ENCODE measurements around the gene SURF4. TPM values are rescaled to one million over a fixed set of nuclear protein-coding genes. Genes with fewer than 3 reads are reported as not detected.

SURF4 gene
- total and polyA plus RNA-seq, 2 of the 13 experiments (the other 11 are each of a cell fraction or from before 2014, with no cell fraction given) = 220 to 265 TPM

DNA sequence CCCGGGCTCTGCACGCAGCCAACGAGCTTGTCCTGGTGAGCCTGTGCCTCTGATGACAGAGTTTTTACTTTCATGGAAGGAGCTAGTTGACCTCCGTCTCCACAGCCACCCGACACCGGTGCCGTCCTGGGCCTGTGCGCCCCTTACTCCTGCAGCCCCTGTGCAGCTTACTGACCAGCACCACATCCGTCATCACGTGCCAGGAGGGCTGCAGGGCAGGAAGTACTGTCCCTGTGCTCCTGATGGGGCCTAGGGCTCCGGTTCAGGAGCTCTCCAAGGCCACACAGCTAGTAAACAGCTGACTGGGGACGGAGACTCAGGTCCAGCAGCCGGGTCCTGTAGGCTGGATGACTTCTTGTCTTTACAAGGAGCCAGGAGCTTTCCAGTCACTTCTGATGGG, 10.5 kb upstream of the SURF4 start (continued):
- TF ChIP-seq, protein P1, sequence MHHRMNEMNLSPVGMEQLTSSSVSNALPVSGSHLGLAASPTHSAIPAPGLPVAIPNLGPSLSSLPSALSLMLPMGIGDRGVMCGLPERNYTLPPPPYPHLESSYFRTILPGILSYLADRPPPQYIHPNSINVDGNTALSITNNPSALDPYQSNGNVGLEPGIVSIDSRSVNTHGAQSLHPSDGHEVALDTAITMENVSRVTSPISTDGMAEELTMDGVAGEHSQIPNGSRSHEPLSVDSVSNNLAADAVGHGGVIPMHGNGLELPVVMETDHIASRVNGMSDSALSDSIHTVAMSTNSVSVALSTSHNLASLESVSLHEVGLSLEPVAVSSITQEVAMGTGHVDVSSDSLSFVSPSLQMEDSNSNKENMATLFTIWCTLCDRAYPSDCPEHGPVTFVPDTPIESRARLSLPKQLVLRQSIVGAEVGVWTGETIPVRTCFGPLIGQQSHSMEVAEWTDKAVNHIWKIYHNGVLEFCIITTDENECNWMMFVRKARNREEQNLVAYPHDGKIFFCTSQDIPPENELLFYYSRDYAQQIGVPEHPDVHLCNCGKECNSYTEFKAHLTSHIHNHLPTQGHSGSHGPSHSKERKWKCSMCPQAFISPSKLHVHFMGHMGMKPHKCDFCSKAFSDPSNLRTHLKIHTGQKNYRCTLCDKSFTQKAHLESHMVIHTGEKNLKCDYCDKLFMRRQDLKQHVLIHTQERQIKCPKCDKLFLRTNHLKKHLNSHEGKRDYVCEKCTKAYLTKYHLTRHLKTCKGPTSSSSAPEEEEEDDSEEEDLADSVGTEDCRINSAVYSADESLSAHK (CRISPR knock-in tag; IDR thresholded peaks at IDR 0.05; ENCODE audit: borderline replicate concordance) = no peak
- peak; percentile 77 for TF ChIP-seq MED1 (CRISPR knock-in tag; IDR thresholded peaks at IDR 0.05)
- no peak for TF ChIP-seq SMYD3 (CRISPR knock-in tag; IDR thresholded peaks at IDR 0.05)
- TF ChIP-seq ZBTB7B (CRISPR knock-in tag; IDR thresholded peaks at IDR 0.05) = no peak
- no peak for TF ChIP-seq TOE1 (CRISPR knock-in tag; IDR thresholded peaks at IDR 0.05)
- no peak for TF ChIP-seq ZBTB20 (CRISPR knock-in tag; IDR thresholded peaks at IDR 0.05; ENCODE audit: borderline replicate concordance, low read depth)
- TF ChIP-seq SCMH1 (CRISPR knock-in tag; IDR thresholded peaks at IDR 0.05; ENCODE audit: borderline replicate concordance) = no peak
- TF ChIP-seq, protein P2, sequence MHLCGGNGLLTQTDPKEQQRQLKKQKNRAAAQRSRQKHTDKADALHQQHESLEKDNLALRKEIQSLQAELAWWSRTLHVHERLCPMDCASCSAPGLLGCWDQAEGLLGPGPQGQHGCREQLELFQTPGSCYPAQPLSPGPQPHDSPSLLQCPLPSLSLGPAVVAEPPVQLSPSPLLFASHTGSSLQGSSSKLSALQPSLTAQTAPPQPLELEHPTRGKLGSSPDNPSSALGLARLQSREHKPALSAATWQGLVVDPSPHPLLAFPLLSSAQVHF (CRISPR knock-in tag; IDR thresholded peaks at IDR 0.05) = no peak
- TF ChIP-seq, protein P3, sequence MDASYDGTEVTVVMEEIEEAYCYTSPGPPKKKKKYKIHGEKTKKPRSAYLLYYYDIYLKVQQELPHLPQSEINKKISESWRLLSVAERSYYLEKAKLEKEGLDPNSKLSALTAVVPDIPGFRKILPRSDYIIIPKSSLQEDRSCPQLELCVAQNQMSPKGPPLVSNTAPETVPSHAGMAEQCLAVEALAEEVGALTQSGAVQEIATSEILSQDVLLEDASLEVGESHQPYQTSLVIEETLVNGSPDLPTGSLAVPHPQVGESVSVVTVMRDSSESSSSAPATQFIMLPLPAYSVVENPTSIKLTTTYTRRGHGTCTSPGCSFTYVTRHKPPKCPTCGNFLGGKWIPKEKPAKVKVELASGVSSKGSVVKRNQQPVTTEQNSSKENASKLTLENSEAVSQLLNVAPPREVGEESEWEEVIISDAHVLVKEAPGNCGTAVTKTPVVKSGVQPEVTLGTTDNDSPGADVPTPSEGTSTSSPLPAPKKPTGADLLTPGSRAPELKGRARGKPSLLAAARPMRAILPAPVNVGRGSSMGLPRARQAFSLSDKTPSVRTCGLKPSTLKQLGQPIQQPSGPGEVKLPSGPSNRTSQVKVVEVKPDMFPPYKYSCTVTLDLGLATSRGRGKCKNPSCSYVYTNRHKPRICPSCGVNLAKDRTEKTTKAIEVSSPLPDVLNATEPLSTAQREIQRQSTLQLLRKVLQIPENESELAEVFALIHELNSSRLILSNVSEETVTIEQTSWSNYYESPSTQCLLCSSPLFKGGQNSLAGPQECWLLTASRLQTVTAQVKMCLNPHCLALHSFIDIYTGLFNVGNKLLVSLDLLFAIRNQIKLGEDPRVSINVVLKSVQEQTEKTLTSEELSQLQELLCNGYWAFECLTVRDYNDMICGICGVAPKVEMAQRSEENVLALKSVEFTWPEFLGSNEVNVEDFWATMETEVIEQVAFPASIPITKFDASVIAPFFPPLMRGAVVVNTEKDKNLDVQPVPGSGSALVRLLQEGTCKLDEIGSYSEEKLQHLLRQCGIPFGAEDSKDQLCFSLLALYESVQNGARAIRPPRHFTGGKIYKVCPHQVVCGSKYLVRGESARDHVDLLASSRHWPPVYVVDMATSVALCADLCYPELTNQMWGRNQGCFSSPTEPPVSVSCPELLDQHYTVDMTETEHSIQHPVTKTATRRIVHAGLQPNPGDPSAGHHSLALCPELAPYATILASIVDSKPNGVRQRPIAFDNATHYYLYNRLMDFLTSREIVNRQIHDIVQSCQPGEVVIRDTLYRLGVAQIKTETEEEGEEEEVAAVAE (CRISPR knock-in tag; IDR thresholded peaks at IDR 0.05; ENCODE audit: borderline replicate concordance) = no peak
- TF ChIP-seq ZNF709 (CRISPR knock-in tag; IDR thresholded peaks at IDR 0.05) = peak; percentile 31; the same call in 1 of the 2 replicates
- TF ChIP-seq ZNF292 (CRISPR knock-in tag; IDR thresholded peaks at IDR 0.05; ENCODE audit: borderline replicate concordance, low read depth) = peak; percentile 42; the same call in 1 of the 2 replicates
- no peak for TF ChIP-seq ZNF878 (CRISPR knock-in tag; IDR thresholded peaks at IDR 0.05)
- TF ChIP-seq HDAC2 (CRISPR knock-in tag; IDR thresholded peaks at IDR 0.05) = peak; percentile 63; the same call in 1 of the 2 replicates
- TF ChIP-seq, protein P4, sequence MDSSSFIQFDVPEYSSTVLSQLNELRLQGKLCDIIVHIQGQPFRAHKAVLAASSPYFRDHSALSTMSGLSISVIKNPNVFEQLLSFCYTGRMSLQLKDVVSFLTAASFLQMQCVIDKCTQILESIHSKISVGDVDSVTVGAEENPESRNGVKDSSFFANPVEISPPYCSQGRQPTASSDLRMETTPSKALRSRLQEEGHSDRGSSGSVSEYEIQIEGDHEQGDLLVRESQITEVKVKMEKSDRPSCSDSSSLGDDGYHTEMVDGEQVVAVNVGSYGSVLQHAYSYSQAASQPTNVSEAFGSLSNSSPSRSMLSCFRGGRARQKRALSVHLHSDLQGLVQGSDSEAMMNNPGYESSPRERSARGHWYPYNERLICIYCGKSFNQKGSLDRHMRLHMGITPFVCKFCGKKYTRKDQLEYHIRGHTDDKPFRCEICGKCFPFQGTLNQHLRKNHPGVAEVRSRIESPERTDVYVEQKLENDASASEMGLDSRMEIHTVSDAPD (CRISPR knock-in tag; IDR thresholded peaks at IDR 0.05) = no peak
- no peak for TF ChIP-seq MEIS1 (CRISPR knock-in tag; IDR thresholded peaks at IDR 0.05; ENCODE audit: borderline replicate concordance)
- TF ChIP-seq ZC3H4 (CRISPR knock-in tag; IDR thresholded peaks at IDR 0.05; ENCODE audit: borderline replicate concordance) = no peak
- TF ChIP-seq, protein P5, sequence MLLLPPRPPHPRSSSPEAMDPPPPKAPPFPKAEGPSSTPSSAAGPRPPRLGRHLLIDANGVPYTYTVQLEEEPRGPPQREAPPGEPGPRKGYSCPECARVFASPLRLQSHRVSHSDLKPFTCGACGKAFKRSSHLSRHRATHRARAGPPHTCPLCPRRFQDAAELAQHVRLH (CRISPR knock-in tag; IDR thresholded peaks at IDR 0.05; ENCODE audit: borderline replicate concordance, low read depth) = peak; percentile 72; the same call in 1 of the 2 replicates
- TF ChIP-seq, protein P6, sequence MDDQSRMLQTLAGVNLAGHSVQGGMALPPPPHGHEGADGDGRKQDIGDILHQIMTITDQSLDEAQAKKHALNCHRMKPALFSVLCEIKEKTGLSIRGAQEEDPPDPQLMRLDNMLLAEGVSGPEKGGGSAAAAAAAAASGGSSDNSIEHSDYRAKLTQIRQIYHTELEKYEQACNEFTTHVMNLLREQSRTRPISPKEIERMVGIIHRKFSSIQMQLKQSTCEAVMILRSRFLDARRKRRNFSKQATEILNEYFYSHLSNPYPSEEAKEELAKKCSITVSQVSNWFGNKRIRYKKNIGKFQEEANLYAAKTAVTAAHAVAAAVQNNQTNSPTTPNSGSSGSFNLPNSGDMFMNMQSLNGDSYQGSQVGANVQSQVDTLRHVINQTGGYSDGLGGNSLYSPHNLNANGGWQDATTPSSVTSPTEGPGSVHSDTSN (CRISPR knock-in tag; IDR thresholded peaks at IDR 0.05; ENCODE audit: borderline replicate concordance) = no peak
- no peak for TF ChIP-seq ZNF550 (CRISPR knock-in tag; IDR thresholded peaks at IDR 0.05; ENCODE audit: borderline replicate concordance)
